Measurements from ENCODE around the gene IKBKE.

DNA sequence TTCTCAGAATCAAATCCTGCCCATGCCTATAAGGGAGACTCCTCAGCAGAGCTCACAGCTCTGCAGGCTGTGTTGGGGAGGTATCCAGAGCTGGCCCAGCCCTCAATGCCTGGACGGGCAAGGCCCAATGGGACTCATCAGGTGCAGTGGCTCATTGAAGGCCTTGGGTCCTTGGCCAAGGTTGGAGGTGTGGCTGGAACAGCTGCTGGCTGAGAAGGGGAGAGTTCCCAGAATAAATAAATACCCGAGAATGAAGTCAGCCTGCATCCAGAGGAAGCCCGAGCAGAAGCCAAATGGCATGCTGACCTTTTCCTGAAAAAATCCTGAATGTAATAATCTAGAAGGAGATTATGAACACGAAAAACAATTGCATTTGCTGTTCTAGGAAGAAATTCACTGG is 25.2 kb upstream of the IKBKE start:
- no peak for TF ChIP-seq JUND (IDR thresholded peaks at IDR 0.05)
- TF ChIP-seq, protein P1, sequence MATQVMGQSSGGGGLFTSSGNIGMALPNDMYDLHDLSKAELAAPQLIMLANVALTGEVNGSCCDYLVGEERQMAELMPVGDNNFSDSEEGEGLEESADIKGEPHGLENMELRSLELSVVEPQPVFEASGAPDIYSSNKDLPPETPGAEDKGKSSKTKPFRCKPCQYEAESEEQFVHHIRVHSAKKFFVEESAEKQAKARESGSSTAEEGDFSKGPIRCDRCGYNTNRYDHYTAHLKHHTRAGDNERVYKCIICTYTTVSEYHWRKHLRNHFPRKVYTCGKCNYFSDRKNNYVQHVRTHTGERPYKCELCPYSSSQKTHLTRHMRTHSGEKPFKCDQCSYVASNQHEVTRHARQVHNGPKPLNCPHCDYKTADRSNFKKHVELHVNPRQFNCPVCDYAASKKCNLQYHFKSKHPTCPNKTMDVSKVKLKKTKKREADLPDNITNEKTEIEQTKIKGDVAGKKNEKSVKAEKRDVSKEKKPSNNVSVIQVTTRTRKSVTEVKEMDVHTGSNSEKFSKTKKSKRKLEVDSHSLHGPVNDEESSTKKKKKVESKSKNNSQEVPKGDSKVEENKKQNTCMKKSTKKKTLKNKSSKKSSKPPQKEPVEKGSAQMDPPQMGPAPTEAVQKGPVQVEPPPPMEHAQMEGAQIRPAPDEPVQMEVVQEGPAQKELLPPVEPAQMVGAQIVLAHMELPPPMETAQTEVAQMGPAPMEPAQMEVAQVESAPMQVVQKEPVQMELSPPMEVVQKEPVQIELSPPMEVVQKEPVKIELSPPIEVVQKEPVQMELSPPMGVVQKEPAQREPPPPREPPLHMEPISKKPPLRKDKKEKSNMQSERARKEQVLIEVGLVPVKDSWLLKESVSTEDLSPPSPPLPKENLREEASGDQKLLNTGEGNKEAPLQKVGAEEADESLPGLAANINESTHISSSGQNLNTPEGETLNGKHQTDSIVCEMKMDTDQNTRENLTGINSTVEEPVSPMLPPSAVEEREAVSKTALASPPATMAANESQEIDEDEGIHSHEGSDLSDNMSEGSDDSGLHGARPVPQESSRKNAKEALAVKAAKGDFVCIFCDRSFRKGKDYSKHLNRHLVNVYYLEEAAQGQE (IDR thresholded peaks at IDR 0.05; ENCODE audit: low read depth), result no peak
- TF ChIP-seq, protein P2, sequence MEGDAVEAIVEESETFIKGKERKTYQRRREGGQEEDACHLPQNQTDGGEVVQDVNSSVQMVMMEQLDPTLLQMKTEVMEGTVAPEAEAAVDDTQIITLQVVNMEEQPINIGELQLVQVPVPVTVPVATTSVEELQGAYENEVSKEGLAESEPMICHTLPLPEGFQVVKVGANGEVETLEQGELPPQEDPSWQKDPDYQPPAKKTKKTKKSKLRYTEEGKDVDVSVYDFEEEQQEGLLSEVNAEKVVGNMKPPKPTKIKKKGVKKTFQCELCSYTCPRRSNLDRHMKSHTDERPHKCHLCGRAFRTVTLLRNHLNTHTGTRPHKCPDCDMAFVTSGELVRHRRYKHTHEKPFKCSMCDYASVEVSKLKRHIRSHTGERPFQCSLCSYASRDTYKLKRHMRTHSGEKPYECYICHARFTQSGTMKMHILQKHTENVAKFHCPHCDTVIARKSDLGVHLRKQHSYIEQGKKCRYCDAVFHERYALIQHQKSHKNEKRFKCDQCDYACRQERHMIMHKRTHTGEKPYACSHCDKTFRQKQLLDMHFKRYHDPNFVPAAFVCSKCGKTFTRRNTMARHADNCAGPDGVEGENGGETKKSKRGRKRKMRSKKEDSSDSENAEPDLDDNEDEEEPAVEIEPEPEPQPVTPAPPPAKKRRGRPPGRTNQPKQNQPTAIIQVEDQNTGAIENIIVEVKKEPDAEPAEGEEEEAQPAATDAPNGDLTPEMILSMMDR (IDR thresholded peaks at IDR 0.05 in 2 of 3, conservative IDR thresholded peaks at IDR 0.05 in 1 of 3; ENCODE audit: borderline replicate concordance in 1 of 3, insufficient read depth in 1 of 3, low read depth in 2 of 3, low read length in 2 of 3), result no peak
- TF ChIP-seq EZH2 (IDR thresholded peaks at IDR 0.05), result no peak
- no peak for TF ChIP-seq POLR2A (IDR thresholded peaks at IDR 0.05; ENCODE audit: borderline replicate concordance, extremely low read depth, insufficient read depth, insufficient read length)
- no peak for TF ChIP-seq SP1 (IDR thresholded peaks at IDR 0.05; ENCODE audit: low read depth)
- TF ChIP-seq SIN3A (IDR thresholded peaks at IDR 0.05; ENCODE audit: low read depth), result no peak
- TF ChIP-seq, protein P3, sequence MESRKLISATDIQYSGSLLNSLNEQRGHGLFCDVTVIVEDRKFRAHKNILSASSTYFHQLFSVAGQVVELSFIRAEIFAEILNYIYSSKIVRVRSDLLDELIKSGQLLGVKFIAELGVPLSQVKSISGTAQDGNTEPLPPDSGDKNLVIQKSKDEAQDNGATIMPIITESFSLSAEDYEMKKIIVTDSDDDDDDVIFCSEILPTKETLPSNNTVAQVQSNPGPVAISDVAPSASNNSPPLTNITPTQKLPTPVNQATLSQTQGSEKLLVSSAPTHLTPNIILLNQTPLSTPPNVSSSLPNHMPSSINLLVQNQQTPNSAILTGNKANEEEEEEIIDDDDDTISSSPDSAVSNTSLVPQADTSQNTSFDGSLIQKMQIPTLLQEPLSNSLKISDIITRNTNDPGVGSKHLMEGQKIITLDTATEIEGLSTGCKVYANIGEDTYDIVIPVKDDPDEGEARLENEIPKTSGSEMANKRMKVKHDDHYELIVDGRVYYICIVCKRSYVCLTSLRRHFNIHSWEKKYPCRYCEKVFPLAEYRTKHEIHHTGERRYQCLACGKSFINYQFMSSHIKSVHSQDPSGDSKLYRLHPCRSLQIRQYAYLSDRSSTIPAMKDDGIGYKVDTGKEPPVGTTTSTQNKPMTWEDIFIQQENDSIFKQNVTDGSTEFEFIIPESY (IDR thresholded peaks at IDR 0.05; ENCODE audit: extremely low read depth, insufficient replicate concordance, low read length), result no peak
- no peak for TF ChIP-seq POLR2AphosphoS5 (IDR thresholded peaks at IDR 0.05; ENCODE audit: low read depth, low read length)
- no peak for TF ChIP-seq YY1 (IDR thresholded peaks at IDR 0.05; ENCODE audit: extremely low read depth, insufficient replicate concordance, low read depth, low read length)
